WTC11 (cell line): ENCODE data around the gene RANBP9. TPM values are rescaled to one million over a fixed set of nuclear protein-coding genes. Genes with fewer than 3 reads are reported as not detected.

Source experiments
- CREB1 ChIP-seq: sonication (generic); formaldehyde crosslinking; IDR thresholded peaks from 2 replicates; pipeline ENCODE4 v1.8.0; 2023; ENCODE audit warnings: mild to moderate bottlenecking, missing genetic modification reagents
- CREM ChIP-seq: sonication (generic); formaldehyde crosslinking; IDR thresholded peaks from 2 replicates; pipeline ENCODE4 v1.8.1; 2022; ENCODE audit warnings: mild to moderate bottlenecking, missing genetic modification reagents, moderate library complexity
- ELF4 ChIP-seq: sonication (generic); formaldehyde crosslinking; IDR thresholded peaks from 2 replicates; pipeline ENCODE4 v1.8.1; 2022; ENCODE audit warnings: low read depth, mild to moderate bottlenecking, moderate library complexity, missing genetic modification reagents
- ESRRA ChIP-seq: sonication (generic); formaldehyde crosslinking; IDR thresholded peaks from 2 replicates; pipeline ENCODE4 v1.8.1; 2022; ENCODE audit warnings: mild to moderate bottlenecking, missing genetic modification reagents, borderline replicate concordance
- ETV6 ChIP-seq: sonication (generic); formaldehyde crosslinking; IDR thresholded peaks from 2 replicates; pipeline ENCODE4 v1.8.1; 2022; ENCODE audit warnings: mild to moderate bottlenecking, missing genetic modification reagents
- GRHL2 ChIP-seq: fragments of 250-450 bp; sonication (Bioruptor Pico); IDR thresholded peaks from 2 replicates; pipeline ENCODE4 v1.8.0; 2022; ENCODE audit warnings: mild to moderate bottlenecking, moderate library complexity; ENCODE audit not compliant: insufficient replicate concordance, severe bottlenecking
- JAZF1 ChIP-seq: fragments of 250-450 bp; sonication (Bioruptor Pico); IDR thresholded peaks from 2 replicates; pipeline ENCODE4 v1.9.0; 2021; ENCODE audit warnings: moderate library complexity, mild to moderate bottlenecking, inconsistent platforms
- KAT7 ChIP-seq: sonication (generic); formaldehyde crosslinking; IDR thresholded peaks from 2 replicates; pipeline ENCODE4 v1.8.1; 2023; ENCODE audit warnings: missing genetic modification reagents, mild to moderate bottlenecking, borderline replicate concordance
- NFATC4 ChIP-seq: fragments of 250-450 bp; sonication (Bioruptor Pico); IDR thresholded peaks from 2 replicates; pipeline ENCODE4 v1.9.0; 2021; ENCODE audit warnings: mild to moderate bottlenecking
- NFYB ChIP-seq: sonication (generic); formaldehyde crosslinking; conservative IDR thresholded peaks from 2 replicates; pipeline ENCODE4 v1.8.0; 2022; ENCODE audit warnings: low read depth, missing genetic modification reagents
- RELA ChIP-seq: sonication (generic); formaldehyde crosslinking; IDR thresholded peaks from 2 replicates; pipeline ENCODE4 v1.8.1; 2022; ENCODE audit warnings: missing genetic modification reagents, mild to moderate bottlenecking, borderline replicate concordance
- RORB ChIP-seq: fragments of 250-450 bp; sonication (Bioruptor Pico); IDR thresholded peaks from 2 replicates; pipeline ENCODE4 v1.9.0; 2021; ENCODE audit warnings: mild to moderate bottlenecking
- ZBTB43 ChIP-seq: sonication (generic); formaldehyde crosslinking; IDR thresholded peaks from 2 replicates; pipeline ENCODE4 v1.8.1; 2023; ENCODE audit warnings: mild to moderate bottlenecking, missing genetic modification reagents
- ZMAT4 ChIP-seq: fragments of 250-450 bp; sonication (Bioruptor Pico); IDR thresholded peaks from 2 replicates; pipeline ENCODE4 v1.9.0; 2021; ENCODE audit warnings: mild to moderate bottlenecking
- ZNF121 ChIP-seq: sonication (generic); formaldehyde crosslinking; IDR thresholded peaks from 2 replicates; pipeline ENCODE4 v1.8.0; 2023; ENCODE audit warnings: missing genetic modification reagents
- ZNF138 ChIP-seq: sonication (generic); formaldehyde crosslinking; conservative IDR thresholded peaks from 2 replicates; pipeline ENCODE4 v1.8.1; 2022; ENCODE audit warnings: mild to moderate bottlenecking, moderate library complexity, missing genetic modification reagents
- ZNF423 ChIP-seq: fragments of 250-450 bp; sonication (Bioruptor Pico); IDR thresholded peaks from 2 replicates; pipeline ENCODE4 v2.1.2; 2022; ENCODE audit warnings: mild to moderate bottlenecking, moderate library complexity
- ZNF512 ChIP-seq: sonication (generic); formaldehyde crosslinking; IDR thresholded peaks from 2 replicates; pipeline ENCODE4 v1.8.1; 2022; ENCODE audit warnings: missing genetic modification reagents, borderline replicate concordance
- ZNF671 ChIP-seq: fragments of 250-450 bp; sonication (Bioruptor Pico); IDR thresholded peaks from 2 replicates; pipeline ENCODE4 v1.8.0; 2021; ENCODE audit warnings: mild to moderate bottlenecking
- total RNA-seq: library from RNA; stranded (reverse); gene quantifications from 3 replicates; pipeline ENCODE4 v1.2.3, GENCODE V29; 2021
- TF ChIP-seq, protein P1 (sequence below): sonication (generic); formaldehyde crosslinking; IDR thresholded peaks from 2 replicates; pipeline ENCODE4 v1.8.1; 2022; ENCODE audit warnings: mild to moderate bottlenecking, missing genetic modification reagents, moderate library complexity, borderline replicate concordance
- TF ChIP-seq, protein P2 (sequence below): fragments of 250-450 bp; sonication (Bioruptor Pico); IDR thresholded peaks from 2 replicates; pipeline ENCODE4 v1.9.0; 2021; ENCODE audit warnings: mild to moderate bottlenecking
- TF ChIP-seq, protein P3 (sequence below): sonication (generic); formaldehyde crosslinking; conservative IDR thresholded peaks from 2 replicates; pipeline ENCODE4 v1.8.1; 2023; ENCODE audit warnings: mild to moderate bottlenecking, low read depth, missing genetic modification reagents, moderate library complexity
- TF ChIP-seq, protein P4 (sequence below): sonication (generic); formaldehyde crosslinking; IDR thresholded peaks from 2 replicates; pipeline ENCODE4 v1.8.0; 2022; ENCODE audit warnings: mild to moderate bottlenecking, missing genetic modification reagents
- TF ChIP-seq, protein P5 (sequence below): fragments of 250-450 bp; sonication (Bioruptor Pico); IDR thresholded peaks from 2 replicates; pipeline ENCODE4 v1.8.0; 2021; ENCODE audit warnings: mild to moderate bottlenecking
- TF ChIP-seq, protein P6 (sequence below): sonication (generic); formaldehyde crosslinking; IDR thresholded peaks from 2 replicates; pipeline ENCODE4 v1.8.0; 2023; ENCODE audit warnings: missing genetic modification reagents

Gene RANBP9
- total RNA-seq, 1 experiment from 2014 or later: 33.4 TPM

DNA sequence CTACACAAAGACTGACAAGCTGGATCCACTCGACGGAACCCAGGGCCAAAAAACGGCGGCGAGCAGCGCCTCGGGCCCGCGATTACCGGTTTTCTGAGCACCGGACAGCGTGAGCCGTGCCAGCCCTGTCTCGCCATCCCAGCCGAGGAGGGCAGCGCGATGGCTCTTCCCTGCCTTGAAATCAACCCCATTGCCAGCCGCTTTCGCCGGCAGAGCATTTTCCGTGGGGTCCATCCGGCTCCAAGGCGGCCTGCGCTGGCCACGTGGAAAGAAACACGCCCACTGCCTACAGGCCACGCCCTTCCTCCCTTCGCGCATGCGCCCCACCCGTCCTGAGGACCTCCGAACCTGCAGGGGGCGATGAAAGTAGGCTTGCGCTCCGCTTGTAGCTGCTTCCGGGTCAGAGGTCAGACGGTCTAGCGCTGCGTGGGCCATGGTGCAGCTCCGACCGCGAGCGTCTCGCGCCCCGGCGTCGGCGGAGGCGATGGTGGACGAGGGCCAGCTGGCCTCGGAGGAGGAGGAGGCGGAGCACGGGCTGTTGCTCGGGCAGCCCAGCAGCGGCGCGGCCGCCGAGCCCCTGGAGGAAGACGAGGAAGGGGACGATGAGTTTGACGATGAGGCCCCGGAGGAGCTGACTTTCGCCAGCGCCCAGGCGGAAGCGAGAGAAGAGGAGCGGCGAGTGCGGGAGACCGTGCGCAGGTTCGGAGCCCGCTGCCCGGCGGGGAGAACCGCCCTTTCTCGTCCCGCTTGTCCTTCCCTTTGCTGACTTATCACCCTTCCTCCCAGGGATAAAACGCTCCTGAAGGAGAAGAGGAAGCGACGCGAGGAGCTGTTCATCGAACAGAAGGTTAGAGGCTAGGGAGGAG is 96.5 kb downstream of the RANBP9 start, which contains the start of gene NOL7 (continued):
- TF ChIP-seq, protein P1, sequence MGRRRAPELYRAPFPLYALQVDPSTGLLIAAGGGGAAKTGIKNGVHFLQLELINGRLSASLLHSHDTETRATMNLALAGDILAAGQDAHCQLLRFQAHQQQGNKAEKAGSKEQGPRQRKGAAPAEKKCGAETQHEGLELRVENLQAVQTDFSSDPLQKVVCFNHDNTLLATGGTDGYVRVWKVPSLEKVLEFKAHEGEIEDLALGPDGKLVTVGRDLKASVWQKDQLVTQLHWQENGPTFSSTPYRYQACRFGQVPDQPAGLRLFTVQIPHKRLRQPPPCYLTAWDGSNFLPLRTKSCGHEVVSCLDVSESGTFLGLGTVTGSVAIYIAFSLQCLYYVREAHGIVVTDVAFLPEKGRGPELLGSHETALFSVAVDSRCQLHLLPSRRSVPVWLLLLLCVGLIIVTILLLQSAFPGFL (CRISPR knock-in tag): peak; percentile 31; the same call in 1 of the 2 replicates
- TF ChIP-seq ZBTB43 (peak; percentile 63; the same call in 1 of the 2 replicates), KAT7 (CRISPR knock-in tag) (peak; percentile 75), NFATC4 (CRISPR knock-in tag) (no peak), RORB (CRISPR knock-in tag) (no peak), GRHL2 (CRISPR knock-in tag) (no peak), RELA (CRISPR knock-in tag) (no peak), ZNF512 (CRISPR knock-in tag) (no peak), ZMAT4 (CRISPR knock-in tag) (no peak), NFYB (no peak), ZNF138 (CRISPR knock-in tag) (no peak), ZNF423 (CRISPR knock-in tag) (no peak), ZNF121 (CRISPR knock-in tag) (peak; percentile 52; the same call in 1 of the 2 replicates), JAZF1 (CRISPR knock-in tag) (no peak), ELF4 (no peak), CREM (CRISPR knock-in tag) (peak; percentile 83; the same call in 1 of the 2 replicates), ZNF671 (CRISPR knock-in tag) (no peak), CREB1 (CRISPR knock-in tag) (peak; percentile 41; the same call in 1 of the 2 replicates), ETV6 (CRISPR knock-in tag) (peak; percentile 94), ESRRA (CRISPR knock-in tag) (0 out of 2 replicates have a peak, but pooled peaks have one; percentile 55)
- TF ChIP-seq, protein P2, sequence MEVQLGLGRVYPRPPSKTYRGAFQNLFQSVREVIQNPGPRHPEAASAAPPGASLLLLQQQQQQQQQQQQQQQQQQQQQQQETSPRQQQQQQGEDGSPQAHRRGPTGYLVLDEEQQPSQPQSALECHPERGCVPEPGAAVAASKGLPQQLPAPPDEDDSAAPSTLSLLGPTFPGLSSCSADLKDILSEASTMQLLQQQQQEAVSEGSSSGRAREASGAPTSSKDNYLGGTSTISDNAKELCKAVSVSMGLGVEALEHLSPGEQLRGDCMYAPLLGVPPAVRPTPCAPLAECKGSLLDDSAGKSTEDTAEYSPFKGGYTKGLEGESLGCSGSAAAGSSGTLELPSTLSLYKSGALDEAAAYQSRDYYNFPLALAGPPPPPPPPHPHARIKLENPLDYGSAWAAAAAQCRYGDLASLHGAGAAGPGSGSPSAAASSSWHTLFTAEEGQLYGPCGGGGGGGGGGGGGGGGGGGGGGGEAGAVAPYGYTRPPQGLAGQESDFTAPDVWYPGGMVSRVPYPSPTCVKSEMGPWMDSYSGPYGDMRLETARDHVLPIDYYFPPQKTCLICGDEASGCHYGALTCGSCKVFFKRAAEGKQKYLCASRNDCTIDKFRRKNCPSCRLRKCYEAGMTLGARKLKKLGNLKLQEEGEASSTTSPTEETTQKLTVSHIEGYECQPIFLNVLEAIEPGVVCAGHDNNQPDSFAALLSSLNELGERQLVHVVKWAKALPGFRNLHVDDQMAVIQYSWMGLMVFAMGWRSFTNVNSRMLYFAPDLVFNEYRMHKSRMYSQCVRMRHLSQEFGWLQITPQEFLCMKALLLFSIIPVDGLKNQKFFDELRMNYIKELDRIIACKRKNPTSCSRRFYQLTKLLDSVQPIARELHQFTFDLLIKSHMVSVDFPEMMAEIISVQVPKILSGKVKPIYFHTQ (CRISPR knock-in tag): no peak
- TF ChIP-seq, protein P3, sequence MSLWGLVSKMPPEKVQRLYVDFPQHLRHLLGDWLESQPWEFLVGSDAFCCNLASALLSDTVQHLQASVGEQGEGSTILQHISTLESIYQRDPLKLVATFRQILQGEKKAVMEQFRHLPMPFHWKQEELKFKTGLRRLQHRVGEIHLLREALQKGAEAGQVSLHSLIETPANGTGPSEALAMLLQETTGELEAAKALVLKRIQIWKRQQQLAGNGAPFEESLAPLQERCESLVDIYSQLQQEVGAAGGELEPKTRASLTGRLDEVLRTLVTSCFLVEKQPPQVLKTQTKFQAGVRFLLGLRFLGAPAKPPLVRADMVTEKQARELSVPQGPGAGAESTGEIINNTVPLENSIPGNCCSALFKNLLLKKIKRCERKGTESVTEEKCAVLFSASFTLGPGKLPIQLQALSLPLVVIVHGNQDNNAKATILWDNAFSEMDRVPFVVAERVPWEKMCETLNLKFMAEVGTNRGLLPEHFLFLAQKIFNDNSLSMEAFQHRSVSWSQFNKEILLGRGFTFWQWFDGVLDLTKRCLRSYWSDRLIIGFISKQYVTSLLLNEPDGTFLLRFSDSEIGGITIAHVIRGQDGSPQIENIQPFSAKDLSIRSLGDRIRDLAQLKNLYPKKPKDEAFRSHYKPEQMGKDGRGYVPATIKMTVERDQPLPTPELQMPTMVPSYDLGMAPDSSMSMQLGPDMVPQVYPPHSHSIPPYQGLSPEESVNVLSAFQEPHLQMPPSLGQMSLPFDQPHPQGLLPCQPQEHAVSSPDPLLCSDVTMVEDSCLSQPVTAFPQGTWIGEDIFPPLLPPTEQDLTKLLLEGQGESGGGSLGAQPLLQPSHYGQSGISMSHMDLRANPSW (CRISPR knock-in tag): no peak; the same call in 1 of the 2 replicates
- TF ChIP-seq, protein P4, sequence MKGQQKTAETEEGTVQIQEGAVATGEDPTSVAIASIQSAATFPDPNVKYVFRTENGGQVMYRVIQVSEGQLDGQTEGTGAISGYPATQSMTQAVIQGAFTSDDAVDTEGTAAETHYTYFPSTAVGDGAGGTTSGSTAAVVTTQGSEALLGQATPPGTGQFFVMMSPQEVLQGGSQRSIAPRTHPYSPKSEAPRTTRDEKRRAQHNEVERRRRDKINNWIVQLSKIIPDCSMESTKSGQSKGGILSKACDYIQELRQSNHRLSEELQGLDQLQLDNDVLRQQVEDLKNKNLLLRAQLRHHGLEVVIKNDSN (CRISPR knock-in tag): peak; percentile 82; the same call in 1 of the 2 replicates
- TF ChIP-seq, protein P5, sequence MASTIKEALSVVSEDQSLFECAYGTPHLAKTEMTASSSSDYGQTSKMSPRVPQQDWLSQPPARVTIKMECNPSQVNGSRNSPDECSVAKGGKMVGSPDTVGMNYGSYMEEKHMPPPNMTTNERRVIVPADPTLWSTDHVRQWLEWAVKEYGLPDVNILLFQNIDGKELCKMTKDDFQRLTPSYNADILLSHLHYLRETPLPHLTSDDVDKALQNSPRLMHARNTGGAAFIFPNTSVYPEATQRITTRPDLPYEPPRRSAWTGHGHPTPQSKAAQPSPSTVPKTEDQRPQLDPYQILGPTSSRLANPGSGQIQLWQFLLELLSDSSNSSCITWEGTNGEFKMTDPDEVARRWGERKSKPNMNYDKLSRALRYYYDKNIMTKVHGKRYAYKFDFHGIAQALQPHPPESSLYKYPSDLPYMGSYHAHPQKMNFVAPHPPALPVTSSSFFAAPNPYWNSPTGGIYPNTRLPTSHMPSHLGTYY (CRISPR knock-in tag): no peak
- TF ChIP-seq, protein P6, sequence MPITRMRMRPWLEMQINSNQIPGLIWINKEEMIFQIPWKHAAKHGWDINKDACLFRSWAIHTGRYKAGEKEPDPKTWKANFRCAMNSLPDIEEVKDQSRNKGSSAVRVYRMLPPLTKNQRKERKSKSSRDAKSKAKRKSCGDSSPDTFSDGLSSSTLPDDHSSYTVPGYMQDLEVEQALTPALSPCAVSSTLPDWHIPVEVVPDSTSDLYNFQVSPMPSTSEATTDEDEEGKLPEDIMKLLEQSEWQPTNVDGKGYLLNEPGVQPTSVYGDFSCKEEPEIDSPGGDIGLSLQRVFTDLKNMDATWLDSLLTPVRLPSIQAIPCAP (CRISPR knock-in tag): peak; percentile 73; the same call in 1 of the 2 replicates
